ENCODE results near the gene EIF2B1. TPM values are rescaled to one million over a fixed set of nuclear protein-coding genes. Genes with fewer than 3 reads are reported as not detected.

Gene EIF2B1
- total and polyA plus RNA-seq, 9 of the 15 experiments (the other 6 are each of a cell fraction or from before 2014, with no cell fraction given): 35.7 to 195 (median 67.8) TPM

- TF ChIP-seq PBX2 (CRISPR knock-in tag; IDR thresholded peaks at IDR 0.05; ENCODE audit: low read depth): no peak
- TF ChIP-seq PBX2 (tag; conservative IDR thresholded peaks at IDR 0.05; ENCODE audit: low read depth): no peak
- peak; percentile 93 for TF ChIP-seq PML (IDR thresholded peaks at IDR 0.05; ENCODE audit: low read length)
- TF ChIP-seq MTA2 (IDR thresholded peaks at IDR 0.05; ENCODE audit: low read depth): no peak
- 0 out of 4 replicates have a peak, but pooled peaks of 1 of the 2 experiments have one; percentile 12 for TF ChIP-seq TRIM24 (IDR thresholded peaks at IDR 0.05)
- no peak for TF ChIP-seq NR4A1 (CRISPR knock-in tag; IDR thresholded peaks at IDR 0.05)
- TF ChIP-seq NR4A1 (tag; IDR thresholded peaks at IDR 0.05): no peak
- no peak for TF ChIP-seq SMARCC2 (IDR thresholded peaks at IDR 0.05; ENCODE audit: low read depth)
- TF ChIP-seq ZNF639 (CRISPR knock-in tag; conservative IDR thresholded peaks at IDR 0.05 in 1 of 2, IDR thresholded peaks at IDR 0.05 in 1 of 2): peak in 1 of 2 experiments; percentile 75; a peak in 1 of 4 replicates
- TF ChIP-seq PURB (CRISPR knock-in tag; IDR thresholded peaks at IDR 0.05; ENCODE audit: low read depth): no peak
- peak; percentile 2 for TF ChIP-seq CTCFL (IDR thresholded peaks at IDR 0.05; ENCODE audit: borderline replicate concordance, insufficient read depth, low read depth, low read length, poor library complexity, severe bottlenecking)
- TF ChIP-seq AFF4 (CRISPR knock-in tag; IDR thresholded peaks at IDR 0.05): peak; percentile 95
- TF ChIP-seq THAP12 (CRISPR knock-in tag; IDR thresholded peaks at IDR 0.05): peak; percentile 67; the same call in 1 of the 2 replicates
- TF ChIP-seq CSDE1 (IDR thresholded peaks at IDR 0.05): peak in 1 of 2 experiments; percentile 95; a peak in 2 of 4 replicates
Measured at GRCh38 chr12:123633379-123634141, at the start of gene EIF2B1, which contains the start of gene GTF2H3 (continued).
